Esophagus muscularis mucosa (tissue), 3 donors: ENCODE data around the gene GMEB2.

Experiments used
- EP300 ChIP-seq: sonication (generic); formaldehyde crosslinking; IDR thresholded peaks from one replicate; pipeline ENCODE4 v1.6.1; 2017; ENCODE audit warnings: antibody characterized with exemption
- TF ChIP-seq, protein P1 (sequence below), 3 experiments: fragments of 200-600 bp in 2 of 3; fragments of 450-650 bp in 1 of 3; sonication (generic) in 2 of 3; IDR thresholded peaks; one replicate each; pipeline ENCODE4 v1.5.1; 2017 to 2019; ENCODE audit warnings: antibody characterized with exemption in 3 of 3, mild to moderate bottlenecking in 2 of 3, moderate library complexity in 1 of 3

DNA sequence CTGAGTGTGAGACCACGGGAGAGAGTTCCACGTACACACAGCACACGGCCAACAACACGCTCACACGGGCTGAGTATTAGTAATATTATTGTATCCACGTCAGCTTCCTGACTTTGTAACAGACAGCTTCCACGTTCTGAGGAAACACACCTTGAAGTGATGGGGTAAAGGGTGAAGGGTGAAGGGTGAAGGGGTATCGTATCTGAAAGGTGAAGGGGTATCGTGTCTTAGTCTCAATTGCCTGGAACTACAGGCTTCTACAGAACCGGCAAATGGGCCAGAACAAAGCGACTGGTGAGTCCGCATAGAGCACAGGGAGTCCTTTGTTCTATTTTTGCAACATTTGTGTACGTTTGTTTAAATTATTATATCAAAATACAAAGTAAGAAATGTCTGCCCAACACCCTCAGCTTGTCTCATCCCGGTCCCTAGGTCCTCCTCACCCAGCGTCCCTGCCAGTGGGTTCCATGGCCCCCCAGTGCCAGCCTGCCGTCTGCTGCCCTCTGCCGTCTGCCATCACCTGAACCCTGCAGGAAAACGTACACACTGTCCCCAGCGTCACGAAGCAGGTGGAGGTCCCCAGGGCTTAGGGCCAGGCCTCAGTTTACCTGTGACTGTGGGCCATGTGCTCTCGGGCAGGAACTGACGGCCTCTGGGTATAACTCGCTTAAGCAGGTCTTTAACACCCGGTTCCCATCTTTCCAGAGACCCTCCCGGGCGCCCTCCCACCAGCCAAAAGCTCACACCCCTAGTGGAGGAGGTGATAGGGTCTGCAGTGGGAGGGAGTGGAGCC lies 48.5 kb downstream of the GMEB2 start:
- TF ChIP-seq, protein P1, sequence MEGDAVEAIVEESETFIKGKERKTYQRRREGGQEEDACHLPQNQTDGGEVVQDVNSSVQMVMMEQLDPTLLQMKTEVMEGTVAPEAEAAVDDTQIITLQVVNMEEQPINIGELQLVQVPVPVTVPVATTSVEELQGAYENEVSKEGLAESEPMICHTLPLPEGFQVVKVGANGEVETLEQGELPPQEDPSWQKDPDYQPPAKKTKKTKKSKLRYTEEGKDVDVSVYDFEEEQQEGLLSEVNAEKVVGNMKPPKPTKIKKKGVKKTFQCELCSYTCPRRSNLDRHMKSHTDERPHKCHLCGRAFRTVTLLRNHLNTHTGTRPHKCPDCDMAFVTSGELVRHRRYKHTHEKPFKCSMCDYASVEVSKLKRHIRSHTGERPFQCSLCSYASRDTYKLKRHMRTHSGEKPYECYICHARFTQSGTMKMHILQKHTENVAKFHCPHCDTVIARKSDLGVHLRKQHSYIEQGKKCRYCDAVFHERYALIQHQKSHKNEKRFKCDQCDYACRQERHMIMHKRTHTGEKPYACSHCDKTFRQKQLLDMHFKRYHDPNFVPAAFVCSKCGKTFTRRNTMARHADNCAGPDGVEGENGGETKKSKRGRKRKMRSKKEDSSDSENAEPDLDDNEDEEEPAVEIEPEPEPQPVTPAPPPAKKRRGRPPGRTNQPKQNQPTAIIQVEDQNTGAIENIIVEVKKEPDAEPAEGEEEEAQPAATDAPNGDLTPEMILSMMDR (IDR thresholded peaks at IDR 0.05) = no peak
- TF ChIP-seq EP300 = no peak
